K562 (cell line): ENCODE data around the gene CTIF. TPM values are rescaled to one million over a fixed set of nuclear protein-coding genes. Genes with fewer than 3 reads are reported as not detected.

Experiments
- ATAC-seq: fragments of 200-7000 bp; cut with Tn5 transposase; 3 replicates; pipeline ENCODE4 v1.9.1; 2020; ENCODE audit warnings: moderate library complexity
- BruUV-seq: library from RNA; stranded (reverse); fragments of 400-500 nt; replicated peaks from 2 replicates; lab custom pipeline; 2021; lab: Mats Ljungman, UMichigan
- CTCF ChIA-PET: fragments of 300-600 bp; formaldehyde crosslinking; extraction: SDS; loops from one replicate; lab custom pipeline; 2021; ENCODE audit warnings: low intra/inter-chr PET ratio; lab: Yijun Ruan, JAX
- POLR2A ChIA-PET: fragments of 300-600, 350-650 bp; sonication (Branson Sonifier 250); formaldehyde crosslinking; extraction: SDS; loops from one replicate; lab custom pipeline; 2021; ENCODE audit warnings: antibody characterized with exemption, inconsistent platforms; lab: Yijun Ruan, JAX
- DNase-seq, 4 experiments: peaks; one replicate each; pipeline versions ENCODE4 v3.0.0 to v3.0.0-alpha.2; 2011 to 2018; ENCODE audit warnings: low spot score in 3 of 4, mixed read lengths in 3 of 4; ENCODE audit errors: extremely low read depth in 1 of 4
- FAIRE-seq: peaks from 2 replicates; lab custom pipeline; 2011; peaks lifted over from hg19 to GRCh38; lab: Jason Lieb, UNC
- H2AFZ ChIP-seq: 2 replicates; pipeline ENCODE4 v1.6.0; 2011; ENCODE audit warnings: low read depth, low read length, control low read depth, inconsistent platforms
- H3K27ac ChIP-seq: fragments of 200-600 bp; 3 replicates; pipeline ENCODE4 v1.8.0; 2011; ENCODE audit warnings: low read depth, mild to moderate bottlenecking, control low read depth, inconsistent platforms, low read length, moderate library complexity, mixed read lengths; ENCODE audit errors: extremely low read depth
- H3K27me3 ChIP-seq, 2 experiments: fragments of 300-600 bp in 1 of 2; 2 replicates in 1 of 2; 3 replicates in 1 of 2; pipeline versions ENCODE4 v1.6.0 to v1.8.0; 2011; ENCODE audit warnings: inconsistent platforms in 2 of 2, low read length in 2 of 2, mild to moderate bottlenecking in 1 of 2, mixed read lengths in 1 of 2, moderate library complexity in 1 of 2; ENCODE audit not compliant: control insufficient read depth in 2 of 2, insufficient read depth in 2 of 2
- H3K36me3 ChIP-seq: fragments of 300-600 bp; 3 replicates; pipeline ENCODE4 v1.8.0; 2011; ENCODE audit warnings: mild to moderate bottlenecking, low read length, inconsistent platforms; ENCODE audit not compliant: control insufficient read depth, insufficient read depth
- H3K4me1 ChIP-seq, 2 experiments: fragments of 200-600 bp in 1 of 2; replicated peaks in 1 of 2; 2 replicates in 1 of 2; 3 replicates in 1 of 2; pipeline versions ENCODE4 v1.5.1 to v1.8.0; 2011; ENCODE audit warnings: inconsistent platforms in 2 of 2, low read length in 2 of 2, mild to moderate bottlenecking in 1 of 2, mixed read lengths in 1 of 2, moderate library complexity in 1 of 2; ENCODE audit not compliant: control insufficient read depth in 2 of 2, insufficient read depth in 2 of 2
- H3K4me2 ChIP-seq: 2 replicates; pipeline ENCODE4 v1.6.1; 2011; ENCODE audit warnings: low read length, control low read depth, inconsistent platforms, mixed read lengths; ENCODE audit not compliant: insufficient read depth
- H3K4me3 ChIP-seq: fragments of 200-600 bp; sonication (generic), shearing (Covaris generic); 2 replicates; pipeline ENCODE4 v1.5.1; 2016; ENCODE audit warnings: control low read depth, inconsistent platforms
- H3K79me2 ChIP-seq: fragments of 200-600 bp; 3 replicates; pipeline ENCODE4 v1.8.0; 2011; ENCODE audit warnings: low read length, inconsistent platforms; ENCODE audit not compliant: control insufficient read depth, insufficient read depth
- H3K9ac ChIP-seq, 2 experiments: 2 replicates each; pipeline versions ENCODE4 v1.6.0 to v1.6.1; 2011; ENCODE audit warnings: low read depth in 2 of 2, low read length in 2 of 2, control low read depth in 1 of 2, inconsistent platforms in 1 of 2, mild to moderate bottlenecking in 1 of 2, mixed read lengths in 1 of 2; ENCODE audit not compliant: insufficient read depth in 1 of 2
- H3K9me1 ChIP-seq: one replicate; pipeline ENCODE4 v1.6.0; 2011; ENCODE audit warnings: inconsistent platforms, mild to moderate bottlenecking, low read length, moderate library complexity; ENCODE audit not compliant: control insufficient read depth, insufficient read depth
- H3K9me3 ChIP-seq: replicated peaks from 2 replicates; pipeline ENCODE4 v1.5.1; 2011; ENCODE audit warnings: low read depth, low read length, inconsistent platforms; ENCODE audit not compliant: control insufficient read depth, insufficient read depth
- H4K20me1 ChIP-seq: replicated peaks from 2 replicates; pipeline ENCODE4 v1.6.1; 2011; ENCODE audit warnings: low read length, inconsistent platforms, mixed read lengths; ENCODE audit not compliant: control insufficient read depth, insufficient read depth
- DDX20 ChIP-seq: fragments of 450-650 bp; IDR thresholded peaks from 2 replicates; pipeline ENCODE4 v1.6.1; 2016; ENCODE audit warnings: missing genetic modification characterization, low read depth, mild to moderate bottlenecking, missing compliant biosample characterization, moderate library complexity
- ELF4 ChIP-seq: fragments of 450-650 bp; formaldehyde crosslinking; IDR thresholded peaks from 2 replicates; pipeline ENCODE4 v1.4.0; 2022; ENCODE audit warnings: missing genetic modification characterization
- LEF1 ChIP-seq: fragments of 450-650 bp; IDR thresholded peaks from 2 replicates; pipeline ENCODE4 v1.6.1; 2016; ENCODE audit warnings: mild to moderate bottlenecking
- NFXL1 ChIP-seq: fragments of 450-650 bp; formaldehyde crosslinking; IDR thresholded peaks from 2 replicates; pipeline ENCODE4 v1.4.0; 2021; ENCODE audit warnings: mild to moderate bottlenecking
- PML ChIP-seq: IDR thresholded peaks from 2 replicates; pipeline ENCODE4 v1.6.1; 2012; ENCODE audit warnings: low read length, inconsistent platforms
- PRMT5 ChIP-seq: sonication (generic); formaldehyde crosslinking; IDR thresholded peaks from 2 replicates; pipeline ENCODE4 v1.5.0; 2020; ENCODE audit warnings: missing genetic modification reagents
- RFX5 ChIP-seq: IDR thresholded peaks from 2 replicates; pipeline ENCODE4 v1.6.1; 2011; ENCODE audit warnings: low read depth, mild to moderate bottlenecking, improper control_type of control experiment, low read length
- ZNF174 ChIP-seq: fragments of 250-450 bp; sonication (Bioruptor Pico); IDR thresholded peaks from 2 replicates; pipeline ENCODE4 v1.4.0; 2020; ENCODE audit warnings: mild to moderate bottlenecking
- ZNF197 ChIP-seq: fragments of 200-800 bp; sonication (Bioruptor generic); IDR thresholded peaks from 2 replicates; pipeline ENCODE4 v1.6.1; 2016; ENCODE audit warnings: low read depth, missing genetic modification characterization, missing compliant biosample characterization
- ZNF274 ChIP-seq: IDR thresholded peaks from 2 replicates; pipeline ENCODE4 v1.6.1; 2011; ENCODE audit warnings: low read depth, mild to moderate bottlenecking, low read length, moderate library complexity, borderline replicate concordance
- ZNF3 ChIP-seq: fragments of 250-450 bp; sonication (Bioruptor Pico); IDR thresholded peaks from 2 replicates; pipeline ENCODE4 v1.5.0; 2021; ENCODE audit warnings: mild to moderate bottlenecking, moderate library complexity
- WGBS: fragments of 100-300 bp; shearing (Covaris generic); methylation state at CpG from one replicate; pipeline ENCODE4 v1.1.6; 2016; ENCODE audit warnings: low coverage, mixed read lengths; ENCODE audit not compliant: insufficient coverage; ENCODE audit errors: missing lambda C conversion rate; 5-methylcytosine and 5-hydroxymethylcytosine counted together
- in situ Hi-C: fragments of 300-500 bp; cut with MboI; formaldehyde crosslinking; loops from 4 replicates; pipeline ENCODE4 v1.15.0; 2018; ENCODE audit warnings: inconsistent platforms, mixed read lengths
- intact Hi-C: fragments of 100-400 bp; cut with micrococcal nuclease; formaldehyde crosslinking; loops from 2 replicates; pipeline ENCODE4 v1.14.2; 2022
- polyA plus RNA-seq, 8 experiments: library from polyadenylated mRNA; depleted of rRNA in 4 of 8; stranded (reverse) in 5 of 8; unstranded in 3 of 8; fragments of >200 nt; fragmentation: Nextera tagmentation in 2 of 8; fragmentation: Illumina TruSeq in 1 of 8; extraction: Ambion mirVana in 2 of 8; extraction: Trizol in 1 of 8; gene quantifications; 2 replicates each; pipeline versions ENCODE4 v1.2.1 to v1.2.3, GENCODE V29; 2011 to 2014; ENCODE audit warnings: inconsistent platforms in 1 of 8, missing spikeins in 1 of 8
- total RNA-seq, 7 experiments: library from RNA; depleted of rRNA in 6 of 7; stranded (reverse); fragments of >200 nt in 6 of 7; fragmentation: Illumina TruSeq in 2 of 7; extraction: Trizol in 2 of 7; gene quantifications; 2 replicates each; pipeline versions ENCODE4 v1.2.1 to v1.2.3, GENCODE V29; 2011 to 2021; ENCODE audit warnings: low replicate concordance in 1 of 7
- TF ChIP-seq, protein P1 (sequence below): fragments of 450-650 bp; conservative IDR thresholded peaks from 2 replicates; pipeline ENCODE4 v1.6.1; 2016; ENCODE audit warnings: missing genetic modification characterization, low read depth, mild to moderate bottlenecking, control low read depth, missing compliant biosample characterization

Gene CTIF
- total and polyA plus RNA-seq, 9 of the 15 experiments (the other 6 are each of a cell fraction or from before 2014, with no cell fraction given): 0.17 to 11.5 (median 2.2) TPM

DNA sequence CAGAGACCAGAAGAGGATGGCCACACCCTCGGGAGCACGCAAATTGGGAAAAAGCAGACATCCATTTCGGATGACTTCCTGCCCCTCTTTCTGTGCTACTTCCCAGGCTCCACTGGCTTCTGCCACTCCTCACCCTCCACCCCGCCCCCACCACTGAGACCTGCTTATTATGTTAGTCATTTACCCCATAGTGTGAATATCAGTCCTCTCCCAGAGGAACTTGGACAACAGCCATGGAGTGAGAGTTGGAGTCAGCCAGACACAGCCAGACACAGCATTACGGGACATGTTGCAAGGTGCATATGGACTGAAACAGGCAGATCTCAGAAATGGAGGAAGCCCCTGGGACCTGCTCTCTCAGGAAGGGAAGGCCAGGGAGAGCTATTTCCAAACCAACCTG is 51.8 kb downstream of the CTIF start:
- ATAC-seq (no peak), DNase-seq (no peak), FAIRE-seq (no peak)
- no peak for TF ChIP-seq ZNF174 (CRISPR knock-in tag)
- no peak for TF ChIP-seq LEF1
- no peak for TF ChIP-seq PML
- no peak for TF ChIP-seq ZNF197 (CRISPR knock-in tag)
- no peak for TF ChIP-seq DDX20 (tag)
- TF ChIP-seq ELF4 (CRISPR knock-in tag): no peak
- no peak for TF ChIP-seq RFX5
- TF ChIP-seq ZNF274: no peak
- no peak for TF ChIP-seq NFXL1 (CRISPR knock-in tag)
- TF ChIP-seq, protein P1, sequence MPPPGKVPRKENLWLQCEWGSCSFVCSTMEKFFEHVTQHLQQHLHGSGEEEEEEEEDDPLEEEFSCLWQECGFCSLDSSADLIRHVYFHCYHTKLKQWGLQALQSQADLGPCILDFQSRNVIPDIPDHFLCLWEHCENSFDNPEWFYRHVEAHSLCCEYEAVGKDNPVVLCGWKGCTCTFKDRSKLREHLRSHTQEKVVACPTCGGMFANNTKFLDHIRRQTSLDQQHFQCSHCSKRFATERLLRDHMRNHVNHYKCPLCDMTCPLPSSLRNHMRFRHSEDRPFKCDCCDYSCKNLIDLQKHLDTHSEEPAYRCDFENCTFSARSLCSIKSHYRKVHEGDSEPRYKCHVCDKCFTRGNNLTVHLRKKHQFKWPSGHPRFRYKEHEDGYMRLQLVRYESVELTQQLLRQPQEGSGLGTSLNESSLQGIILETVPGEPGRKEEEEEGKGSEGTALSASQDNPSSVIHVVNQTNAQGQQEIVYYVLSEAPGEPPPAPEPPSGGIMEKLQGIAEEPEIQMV (tag): no peak
- TF ChIP-seq ZNF3 (CRISPR knock-in tag): no peak
- no peak for TF ChIP-seq PRMT5 (CRISPR knock-in tag)
- H3K9ac ChIP-seq: no peak overlapping the region
- BruUV-seq: no TSS peak
- 40% methylated on average over 4 of the region's 5 CpGs for WGBS
- CTCF ChIA-PET: no interaction called here
- POLR2A ChIA-PET: interaction anchor here (1.2 kb wide), 1 partner anchor 9 kb away, joined by 3 read pairs; no protein-coding TSS in a partner anchor
- H3K4me2 ChIP-seq: no peak overlapping the region
- intact Hi-C loops (no loop called here), in situ Hi-C loops (no loop called here)
- H3K9me1 ChIP-seq: no peaks in the 10 kb centered on the region
- no peaks in the 10 kb centered on the region for H3K79me2 ChIP-seq
- H2AFZ ChIP-seq: no peak overlapping the region
- no peak overlapping the region for H3K27ac ChIP-seq
- H3K9me3 ChIP-seq: no peaks in the 10 kb centered on the region
- H3K27me3 ChIP-seq: no peaks in the 10 kb centered on the region
- H3K36me3 ChIP-seq: no peaks in the 10 kb centered on the region
- no peak overlapping the region for H3K4me3 ChIP-seq
- no peaks in the 10 kb centered on the region for H4K20me1 ChIP-seq
- H3K4me1 ChIP-seq: peaks cover 0 to 17% of the 10 kb centered on the region in 2 experiments; a peak in 2 of 5 replicates
